ENCODE results near the gene CCL3.
"Not testable (repeated sequence)": the region's sequence is repeated elsewhere in the genome, so short reads cannot be mapped to it uniquely, and the experiment has no call there.

CCL3 gene

DNA sequence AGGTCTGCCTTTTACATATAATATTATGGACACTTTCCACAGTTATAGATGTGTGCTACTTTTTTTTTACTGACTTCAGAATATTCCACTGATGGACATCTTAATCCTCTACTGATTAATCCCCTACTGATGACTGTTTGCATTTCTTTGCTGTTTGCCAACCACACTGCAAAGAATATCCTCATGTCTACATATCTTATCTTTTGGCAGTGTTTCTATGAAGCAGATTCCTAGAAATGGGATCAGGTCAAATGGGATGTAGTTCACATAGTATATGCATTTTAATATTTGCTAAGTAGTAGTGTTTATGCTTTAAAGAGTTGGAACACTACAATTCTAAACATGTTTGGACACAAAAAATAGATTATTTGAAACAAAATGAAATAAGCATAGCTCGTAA lies 3.2 kb downstream of the CCL3 start:
- TF ChIP-seq POLR2A (IDR thresholded peaks at IDR 0.05; ENCODE audit: low read depth, low read length): no peak
- FAIRE-seq (no peak), DNase-seq (ENCODE audit: insufficient read length, low spot score) (no peak)

- DNase-seq (ENCODE audit: insufficient read length, low spot score) (no peak), FAIRE-seq (no peak)
- TF ChIP-seq POLR2A (IDR thresholded peaks at IDR 0.05; ENCODE audit: low read depth, low read length): no peak
Measured at GRCh38 chr17:36085765-36086164, 4.2 kb downstream of the CCL3 start.

DNA sequence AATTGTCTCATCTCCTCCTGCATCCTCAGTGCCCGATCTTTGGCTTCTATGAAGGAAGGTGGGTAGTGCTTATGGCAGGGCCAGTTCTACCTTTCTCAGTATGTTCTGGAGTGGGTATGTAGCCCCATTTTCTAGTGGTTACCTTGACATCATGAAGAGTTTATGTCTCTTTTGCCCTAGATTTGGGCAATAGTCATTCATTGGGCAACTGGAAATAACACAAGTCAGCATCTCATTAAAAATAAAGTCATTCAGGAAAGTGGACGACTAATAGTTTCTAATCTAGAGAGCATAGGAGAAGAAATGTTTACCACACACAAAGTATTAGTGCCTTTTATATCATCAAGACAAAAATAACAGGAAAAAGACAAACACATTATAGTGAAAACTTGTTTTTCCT lies 6.3 kb downstream of the CCL3 start:
- DNase-seq (ENCODE audit: insufficient read length, low spot score); FAIRE-seq: not testable (repeated sequence)

DNA sequence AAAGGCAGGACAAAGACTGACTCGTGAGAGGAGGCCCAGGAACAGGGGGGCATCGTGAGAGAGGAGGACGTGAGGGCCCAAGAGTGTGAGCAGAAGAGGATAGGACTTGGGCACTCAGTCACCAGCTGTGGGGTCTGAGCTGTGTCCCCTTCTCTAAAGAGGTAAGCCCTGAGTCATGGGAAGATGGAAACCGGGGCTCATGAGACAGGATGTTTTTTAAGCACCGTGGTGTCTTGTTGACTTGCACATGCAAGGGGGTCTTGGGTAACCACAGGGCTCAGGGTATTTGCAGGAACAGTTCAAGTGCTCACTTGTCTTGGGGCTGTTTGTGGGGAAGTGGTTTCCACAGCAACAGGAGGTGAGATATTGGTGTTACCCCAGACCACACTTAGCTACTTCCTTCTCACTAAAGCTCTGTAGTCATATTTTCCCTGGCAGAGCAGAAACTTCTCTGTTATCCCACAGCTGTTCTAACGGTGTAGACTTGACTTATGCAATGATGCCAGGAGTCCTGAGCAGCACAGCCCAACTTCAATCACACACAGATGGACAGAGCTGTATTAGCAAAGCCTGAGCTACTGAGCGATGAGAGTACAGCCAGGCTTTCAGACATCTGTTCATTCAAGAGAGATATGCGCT lies 7.3 kb downstream of the CCL3 start:
- DNase-seq (ENCODE audit: insufficient read length, low spot score); FAIRE-seq: not testable (repeated sequence)

- not testable (repeated sequence) for DNase-seq (ENCODE audit: insufficient read length, low spot score)
Measured at GRCh38 chr17:36081681-36082471, 8.1 kb downstream of the CCL3 start.

GRCh38 chr17:36074365-36074764 lies 15.6 kb downstream of the CCL3 start:
- DNase-seq (ENCODE audit: insufficient read length, low spot score) (no peak), FAIRE-seq (no peak)

More at GRCh38 chr17:36081681-36082471, 8.1 kb downstream of the CCL3 start:
- FAIRE-seq: not testable (repeated sequence)

GRCh38 chr17:36072431-36073121 lies 17.4 kb downstream of the CCL3 start:
- no peak for TF ChIP-seq POLR2A (IDR thresholded peaks at IDR 0.05; ENCODE audit: low read depth, low read length)
- FAIRE-seq (no peak), DNase-seq (ENCODE audit: insufficient read length, low spot score) (peak; percentile 23)

More at GRCh38 chr17:36074365-36074764, 15.6 kb downstream of the CCL3 start:
- TF ChIP-seq POLR2A (IDR thresholded peaks at IDR 0.05; ENCODE audit: low read depth, low read length): no peak

- DNase-seq (ENCODE audit: insufficient read length, low spot score): no peak
- no peak for TF ChIP-seq POLR2A (IDR thresholded peaks at IDR 0.05; ENCODE audit: low read depth, low read length)
- FAIRE-seq: no peak
Measured at GRCh38 chr17:36071751-36072150, 18.2 kb downstream of the CCL3 start.

DNA sequence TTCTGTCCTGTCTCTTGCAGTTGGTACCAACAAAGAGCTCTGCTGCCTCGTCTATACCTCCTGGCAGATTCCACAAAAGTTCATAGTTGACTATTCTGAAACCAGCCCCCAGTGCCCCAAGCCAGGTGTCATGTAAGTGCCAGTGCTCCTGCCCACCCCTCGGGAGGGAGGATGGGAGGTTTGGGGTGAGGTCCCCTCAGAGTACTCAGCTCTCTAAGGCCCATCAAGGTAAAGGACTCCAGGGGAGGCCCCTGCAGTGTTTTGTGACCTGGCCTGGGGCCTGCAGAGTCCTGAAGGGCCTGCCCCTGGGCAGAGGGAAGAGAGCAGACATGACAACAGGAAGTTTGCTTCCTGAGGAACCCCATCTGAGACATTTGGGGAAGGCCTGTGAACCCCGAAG lies 19.5 kb downstream of the CCL3 start:
- no peak for FAIRE-seq
- no peak for DNase-seq (ENCODE audit: insufficient read length, low spot score)
- TF ChIP-seq POLR2A (IDR thresholded peaks at IDR 0.05; ENCODE audit: low read depth, low read length): no peak

DNA sequence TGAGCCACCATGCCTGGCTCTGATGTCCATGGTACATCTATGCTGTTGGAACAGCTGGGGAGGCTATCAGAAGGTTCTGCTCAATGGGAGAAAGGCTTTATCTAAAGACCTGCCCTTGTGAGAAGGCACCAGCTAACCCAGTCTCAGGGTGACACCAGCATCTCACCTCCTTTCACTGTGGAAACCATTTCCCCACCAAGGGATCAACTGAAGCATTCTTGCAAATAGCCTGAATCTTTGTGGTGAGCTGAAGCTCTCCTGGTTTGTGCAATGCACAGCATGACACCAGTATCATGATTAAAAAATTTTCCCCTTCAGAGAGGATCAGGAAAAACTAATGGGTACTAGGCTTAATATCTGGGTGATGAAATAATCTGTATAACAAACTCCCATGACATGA lies 20.8 kb downstream of the CCL3 start:
- DNase-seq (ENCODE audit: insufficient read length, low spot score) (no peak), FAIRE-seq (no peak)
- no peak for TF ChIP-seq POLR2A (IDR thresholded peaks at IDR 0.05; ENCODE audit: low read depth, low read length)

DNA sequence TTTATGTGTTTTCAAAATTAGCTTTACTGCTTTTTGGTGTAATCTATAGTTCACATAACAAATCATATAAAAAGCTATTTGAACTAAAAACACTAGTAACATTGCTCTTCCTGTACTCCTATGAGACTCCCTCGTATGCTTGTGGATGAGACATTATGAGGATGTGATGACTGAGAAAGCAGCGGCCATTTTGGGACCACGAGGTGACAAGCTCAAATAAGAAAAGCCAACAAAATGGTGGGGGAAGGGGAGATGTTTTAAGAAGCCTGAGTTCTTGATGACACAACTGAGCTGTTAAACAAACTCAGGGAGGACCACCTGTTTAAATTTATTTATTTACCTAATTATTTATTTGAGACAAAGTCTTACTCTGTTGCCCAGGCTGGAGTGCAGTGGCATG lies 21.4 kb downstream of the CCL3 start:
- no peak for TF ChIP-seq POLR2A (IDR thresholded peaks at IDR 0.05; ENCODE audit: low read depth, low read length)
- DNase-seq (ENCODE audit: insufficient read length, low spot score) (no peak), FAIRE-seq (no peak)

DNA sequence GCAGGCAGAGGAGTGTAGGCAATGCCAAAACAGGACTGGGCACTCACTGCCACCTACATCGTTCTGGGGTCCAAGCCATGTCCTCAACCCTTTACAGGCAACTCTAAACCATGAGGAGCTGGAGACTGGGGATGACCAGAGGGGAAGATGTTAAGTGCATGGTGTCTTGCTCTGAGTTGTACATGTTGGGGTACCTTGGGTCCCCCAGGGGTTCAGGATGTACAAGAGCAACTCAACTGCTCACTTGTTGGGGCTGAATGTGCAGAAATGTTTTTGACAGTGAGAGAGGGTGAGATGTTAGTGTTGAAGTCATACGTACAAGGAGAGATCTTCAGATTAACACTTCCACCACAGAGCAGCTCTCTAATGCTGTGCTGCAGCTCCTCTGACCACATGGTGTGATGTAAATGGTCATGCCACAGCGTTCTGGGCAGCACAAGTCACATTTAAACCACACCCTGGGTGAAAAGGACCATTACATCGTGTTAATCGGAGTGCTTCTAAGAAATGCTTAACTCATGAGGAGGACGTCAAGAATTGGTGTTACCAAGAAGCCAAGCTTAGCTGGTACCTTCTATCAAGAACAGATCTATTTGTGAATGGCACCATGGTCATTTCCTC lies 23.5 kb downstream of the CCL3 start:
- TF ChIP-seq POLR2A (IDR thresholded peaks at IDR 0.05; ENCODE audit: low read depth, low read length): no peak
- no peak for FAIRE-seq
- no peak for DNase-seq (ENCODE audit: insufficient read length, low spot score)

DNA sequence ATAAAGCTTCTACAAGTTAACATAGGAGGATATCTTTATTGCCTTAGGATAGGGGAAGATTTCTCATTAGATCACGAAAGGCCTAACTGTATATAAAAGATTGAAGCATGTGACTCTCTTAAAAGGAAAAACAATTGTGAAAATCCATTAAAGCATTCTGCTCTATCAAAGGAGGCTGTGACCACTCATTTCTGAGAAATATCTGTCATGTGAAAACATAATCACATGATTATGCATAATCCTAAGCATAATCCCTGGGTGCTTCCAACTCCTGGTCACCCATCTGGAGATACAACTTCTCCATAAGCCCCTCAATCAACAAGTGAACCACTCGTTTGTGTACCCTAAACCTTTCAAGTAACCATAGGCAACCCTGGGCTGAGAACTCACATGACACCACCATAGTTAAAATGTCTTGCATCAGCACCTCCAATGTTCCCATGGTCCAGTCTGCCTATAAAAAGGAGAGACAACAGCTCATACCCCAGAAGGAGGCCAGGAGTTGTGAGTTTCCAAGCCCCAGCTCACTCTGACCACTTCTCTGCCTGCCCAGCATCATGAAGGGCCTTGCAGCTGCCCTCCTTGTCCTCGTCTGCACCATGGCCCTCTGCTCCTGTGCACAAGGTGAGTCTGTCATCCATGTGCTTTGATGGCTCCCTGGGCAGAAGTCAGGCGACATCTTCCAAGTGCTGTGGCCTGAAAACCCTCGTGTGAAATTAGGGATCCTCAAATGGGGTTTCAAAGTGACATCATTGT lies 26.0 kb downstream of the CCL3 start, which contains the start of gene CCL18:
TSS of gene CCL18 (plus strand) at position 487 of the 756 bp plus-strand sequence. CDS start at position 558, 71 bp downstream.
- TF ChIP-seq POLR2A (IDR thresholded peaks at IDR 0.05; ENCODE audit: low read depth, low read length): no peak
- DNase-seq (ENCODE audit: insufficient read length, low spot score): no peak
- FAIRE-seq: no peak

Measured in H54 (cell line).